ENCODE results near the gene TFR2.
A peak's percentile ranks its signal among the peaks of the same experiment; 100 is the strongest.

The TFR2 gene

DNA sequence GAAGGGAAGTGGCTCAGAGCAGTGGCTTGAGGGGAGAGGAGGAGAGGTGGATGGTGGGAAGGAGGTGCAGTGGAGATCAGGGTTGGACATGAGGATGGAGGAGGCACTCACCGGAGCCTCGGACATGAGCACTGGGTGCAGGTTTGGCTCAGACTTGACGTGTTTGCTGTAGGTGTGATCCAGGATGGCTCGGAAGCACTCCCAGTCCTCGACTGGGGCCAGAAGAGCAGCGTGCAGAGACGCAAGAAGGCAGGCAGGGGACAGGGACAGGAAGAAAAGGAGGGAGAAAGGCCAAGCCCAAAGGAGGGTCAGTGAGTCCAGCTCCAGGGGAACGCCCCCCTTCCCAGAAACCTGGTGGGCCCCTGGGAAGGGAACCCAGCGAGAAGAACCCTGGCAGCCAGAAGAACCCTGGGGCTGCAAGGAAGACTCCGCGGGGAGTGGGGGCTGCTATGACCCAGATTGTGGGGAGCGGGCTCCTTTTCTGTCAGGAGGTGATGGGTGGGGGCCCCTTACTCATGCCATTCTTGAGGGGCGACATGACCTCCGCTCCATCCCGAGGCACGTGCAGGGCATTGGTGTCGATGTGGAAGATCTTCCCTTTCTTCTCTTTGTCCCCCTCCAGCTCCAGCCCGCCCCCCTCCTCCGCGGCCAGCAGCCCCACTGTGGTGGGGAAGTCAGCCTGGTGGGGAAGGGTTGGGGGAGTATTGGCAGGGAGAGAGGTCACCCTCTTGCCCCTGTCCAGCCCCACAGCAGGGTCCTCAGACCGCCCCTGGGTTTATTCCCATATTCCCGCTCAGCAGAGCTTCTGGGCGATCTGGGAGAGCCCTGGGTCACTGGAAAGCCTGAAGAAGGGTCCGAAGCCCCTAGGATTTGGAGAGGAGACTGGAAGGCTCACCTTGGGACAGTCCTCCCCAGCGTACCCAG is 13.8 kb upstream of the TFR2 start:
- no peak for DNase-seq

DNA sequence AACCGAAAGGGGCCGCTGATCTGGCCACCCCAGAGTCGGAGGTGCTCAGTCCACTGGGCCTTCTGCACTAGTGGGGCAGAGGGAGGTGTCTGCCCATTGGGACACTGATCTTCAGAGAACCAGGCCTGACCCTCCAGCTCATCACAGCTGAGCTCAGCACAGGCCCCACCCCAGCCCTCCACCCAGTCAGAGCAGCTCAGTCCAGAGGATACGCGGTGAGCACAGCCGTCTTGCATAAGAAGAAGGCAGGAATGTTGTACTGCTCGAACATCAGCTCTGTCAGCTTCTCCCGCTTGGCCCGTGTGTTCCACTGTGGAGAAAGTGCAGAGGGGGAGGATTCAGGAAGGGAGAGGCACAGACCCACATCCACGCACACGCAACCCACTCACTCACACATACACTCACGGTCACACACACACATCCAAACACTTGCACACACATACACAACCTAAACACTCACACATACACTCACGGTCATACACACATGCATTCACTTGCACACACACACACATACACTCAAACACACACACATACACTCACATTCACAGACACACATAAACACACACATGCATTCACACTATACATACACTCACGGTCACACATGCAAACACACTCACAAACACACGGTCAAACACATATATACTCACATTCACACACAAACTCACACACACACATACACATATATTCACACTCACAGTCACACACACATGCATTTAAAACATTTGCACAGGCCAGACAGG is 8.6 kb upstream of the TFR2 start:
- DNase-seq: no peak

DNA sequence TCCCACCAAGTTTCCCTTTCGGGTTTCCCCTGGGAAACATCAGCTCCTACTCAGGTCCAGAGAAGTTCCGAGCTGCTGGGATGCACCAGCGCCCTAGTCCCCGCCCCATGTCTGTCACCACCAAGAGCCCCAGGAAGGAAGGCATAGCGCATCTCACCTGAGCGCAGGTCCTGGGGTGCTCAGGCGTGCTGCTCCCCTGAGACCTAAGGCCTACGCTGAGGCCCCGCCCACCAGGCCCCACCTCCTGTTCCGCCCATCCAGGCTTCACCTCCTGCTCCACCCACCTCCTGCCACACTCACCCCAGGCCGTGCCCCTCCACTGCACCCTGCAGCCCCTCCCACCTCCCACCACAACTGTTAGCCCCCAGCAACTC is 1.2 kb upstream of the TFR2 start:
- no peak for DNase-seq

DNA sequence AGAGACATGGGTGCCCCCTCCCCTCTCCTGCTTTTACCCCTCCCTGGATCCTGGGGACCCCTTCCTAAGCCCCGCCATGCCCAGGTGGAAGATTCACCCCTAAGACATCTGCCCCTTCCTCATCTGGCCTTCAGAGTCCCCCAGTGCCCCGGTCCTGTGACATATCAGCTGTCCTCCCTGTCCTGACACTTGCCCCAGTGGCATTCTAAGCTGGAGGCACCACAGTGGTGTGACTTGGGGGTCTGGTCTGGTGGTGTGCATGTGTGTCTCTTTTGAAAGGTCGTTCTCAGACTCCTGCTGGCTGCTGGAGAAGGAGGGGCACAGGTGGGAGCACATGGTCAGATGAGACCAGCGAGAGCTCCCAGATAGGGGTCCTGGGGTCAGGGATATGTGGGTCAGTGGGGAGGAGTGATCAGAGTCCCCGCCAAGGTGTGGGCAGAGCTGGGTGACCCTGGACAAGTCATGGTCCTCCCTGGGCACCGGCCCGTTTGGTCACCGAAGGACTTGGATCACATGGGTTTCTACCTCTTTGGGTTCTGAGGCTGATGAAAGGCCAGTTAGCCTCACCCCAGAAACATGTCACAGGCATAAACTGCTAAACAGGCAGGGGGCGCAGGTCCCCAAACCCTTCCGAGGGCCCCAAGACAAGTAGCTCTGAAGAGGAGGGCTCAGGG is 645 bp upstream of the TFR2 start:
- DNase-seq: no peak

DNA sequence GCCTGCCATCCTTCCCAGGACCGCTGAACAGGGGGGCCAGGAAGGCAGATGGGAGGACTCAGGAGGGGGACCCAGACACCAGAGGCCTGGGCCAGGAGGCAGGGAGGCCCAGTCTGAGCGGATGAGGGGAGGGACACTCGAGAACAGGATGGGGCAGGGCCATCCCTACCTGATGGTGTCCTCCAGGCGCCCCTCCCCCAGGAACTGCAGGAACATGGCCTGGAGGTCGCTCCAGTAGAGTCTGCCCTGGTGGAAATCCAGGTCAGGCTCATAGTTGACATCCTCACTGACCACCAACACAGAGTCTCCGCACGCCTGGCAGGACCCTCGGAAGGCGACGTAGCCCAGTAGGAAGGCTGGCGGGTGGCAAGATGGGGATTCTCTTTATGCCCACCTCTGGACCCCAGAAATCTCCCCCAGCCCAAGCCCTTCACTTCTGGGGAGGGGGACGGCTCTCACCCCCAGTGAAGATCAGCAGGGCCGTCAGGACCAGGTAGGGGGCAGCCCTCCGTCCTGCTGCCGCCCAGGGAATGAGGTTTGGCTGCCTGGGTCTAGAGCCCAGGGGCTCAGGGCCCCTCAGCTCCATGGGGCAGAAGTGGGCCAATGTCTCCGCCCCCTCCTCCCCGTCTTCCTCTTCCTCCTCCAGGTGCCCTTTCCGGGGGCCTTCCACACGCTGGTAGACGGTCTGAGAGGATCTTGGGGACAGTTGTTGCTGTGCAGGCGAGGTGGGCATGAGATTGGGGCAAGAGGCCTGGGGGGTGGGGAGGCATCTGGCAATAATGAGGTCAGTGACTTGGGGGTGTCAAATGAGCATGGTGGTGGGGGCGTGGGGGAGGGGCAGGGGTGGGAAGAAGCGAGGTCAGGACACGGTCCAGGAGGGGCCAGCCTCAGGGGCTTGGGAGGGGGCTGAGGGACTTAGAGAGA is 573 bp downstream of the TFR2 start:
- DNase-seq: no peak

DNA sequence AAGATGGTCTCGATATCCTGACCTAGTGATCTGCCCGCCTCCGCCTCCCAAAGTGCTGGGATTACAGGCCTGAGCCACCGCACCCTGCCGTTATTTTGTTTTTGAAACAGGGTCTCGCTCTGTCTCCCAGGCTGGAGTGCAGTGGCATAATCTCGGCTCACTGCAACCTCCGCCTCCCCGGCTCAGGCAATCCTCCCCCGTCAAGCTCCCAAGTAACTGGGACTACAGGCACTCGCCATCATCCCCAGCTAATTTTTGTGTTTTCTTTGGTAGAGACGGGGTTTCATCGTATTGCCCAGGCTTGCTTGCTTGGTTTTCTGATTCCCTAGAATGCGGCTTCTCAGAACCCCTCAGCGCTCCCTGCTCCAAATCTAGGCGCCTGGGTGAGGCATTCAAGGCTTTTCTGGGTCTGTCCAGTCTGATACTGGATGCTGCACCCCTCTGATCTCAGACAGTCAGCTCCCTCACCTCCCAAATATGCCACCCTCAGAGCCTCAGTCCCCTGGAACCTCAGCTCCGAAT is 1.3 kb downstream of the TFR2 start:
- no peak for DNase-seq

DNA sequence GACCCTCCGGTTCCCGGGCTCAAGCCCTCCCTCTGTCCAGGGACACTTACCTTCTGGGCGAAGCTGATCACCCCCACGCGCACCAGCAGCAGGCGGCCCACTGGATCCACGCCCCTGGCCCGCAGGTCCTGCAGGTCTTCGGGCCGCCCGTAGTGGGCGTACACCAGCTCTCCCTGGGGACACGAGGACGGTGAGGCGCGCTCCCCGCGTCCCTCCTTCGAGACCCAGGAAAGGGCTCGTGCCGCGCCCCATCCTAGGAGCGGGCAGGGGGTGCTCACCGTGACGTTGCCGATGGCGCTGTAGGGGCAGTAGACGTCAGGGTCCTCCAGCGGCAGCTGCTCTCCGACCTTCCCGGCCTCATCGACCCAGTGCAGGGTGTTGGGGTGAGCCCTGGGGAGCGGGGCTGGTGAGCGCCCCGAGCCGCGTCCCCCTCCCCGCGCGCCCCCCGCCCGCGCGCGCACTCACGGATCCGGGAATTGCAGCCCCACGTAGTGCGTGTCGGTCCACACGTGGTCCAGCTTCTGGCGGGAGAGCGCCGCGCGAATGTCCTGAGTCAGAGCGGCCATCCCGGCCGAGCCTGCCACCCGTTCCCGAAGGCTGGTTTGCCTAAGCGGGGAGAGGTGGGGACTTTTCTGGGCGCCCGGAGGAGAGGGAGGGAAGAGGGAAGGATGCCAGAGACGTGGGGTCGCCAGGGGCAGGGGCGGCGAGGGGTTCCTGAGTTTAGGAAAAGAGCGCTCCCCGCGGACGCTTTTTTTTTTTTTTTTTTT is 8.2 kb downstream of the TFR2 start:
- DNase-seq: peak; percentile 16 to 44

DNA sequence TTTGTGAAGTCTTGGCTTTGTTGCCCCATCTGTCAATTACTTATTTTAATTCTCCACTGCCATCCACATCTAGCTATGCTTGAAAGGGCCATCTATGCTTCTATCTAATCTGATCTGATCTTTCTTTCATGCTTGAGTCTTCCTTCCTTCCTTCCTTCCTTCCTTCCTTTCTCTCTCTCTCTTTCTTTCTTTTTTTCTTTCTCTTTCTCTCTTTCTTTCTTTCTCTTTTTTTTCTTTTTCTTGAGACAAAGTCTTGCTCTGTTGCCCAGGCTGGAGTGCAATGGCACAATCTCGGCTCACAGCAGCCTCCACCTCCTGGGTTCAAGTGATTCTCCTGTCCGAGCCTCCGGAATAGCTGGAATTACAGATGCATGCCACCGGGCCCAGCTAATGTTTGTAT is 11.3 kb downstream of the TFR2 start:
- no peak for DNase-seq

DNA sequence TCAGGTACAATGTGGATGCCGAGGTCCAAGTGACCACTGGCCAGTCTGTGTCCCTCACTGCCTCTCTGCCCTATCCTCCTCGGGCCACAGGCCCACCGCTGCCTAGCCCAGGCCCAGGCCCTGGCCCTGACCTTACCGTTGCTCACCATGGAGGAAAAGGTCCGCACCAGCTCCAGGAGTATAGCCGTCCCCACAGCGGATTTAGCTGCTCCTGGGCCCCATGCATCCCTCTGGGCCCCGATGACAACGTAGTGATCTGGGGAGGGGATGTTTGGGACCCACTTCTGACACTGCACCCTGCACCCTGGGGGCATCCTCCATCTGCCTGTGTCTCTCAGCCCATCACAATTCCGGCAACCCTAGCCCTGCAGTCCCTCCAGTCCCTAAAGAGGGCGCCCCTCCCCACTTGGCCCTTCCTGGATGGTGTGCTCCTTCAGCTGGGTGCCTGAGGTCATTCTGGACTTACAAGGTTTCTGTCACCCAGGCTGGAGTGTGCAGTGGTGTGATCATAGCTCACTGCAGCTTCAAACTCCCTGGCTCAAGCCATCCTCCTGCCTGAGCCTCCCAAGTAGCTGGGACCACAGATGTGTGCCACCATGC is 12.1 kb downstream of the TFR2 start:
- DNase-seq: peak; percentile 42 to 51

DNA sequence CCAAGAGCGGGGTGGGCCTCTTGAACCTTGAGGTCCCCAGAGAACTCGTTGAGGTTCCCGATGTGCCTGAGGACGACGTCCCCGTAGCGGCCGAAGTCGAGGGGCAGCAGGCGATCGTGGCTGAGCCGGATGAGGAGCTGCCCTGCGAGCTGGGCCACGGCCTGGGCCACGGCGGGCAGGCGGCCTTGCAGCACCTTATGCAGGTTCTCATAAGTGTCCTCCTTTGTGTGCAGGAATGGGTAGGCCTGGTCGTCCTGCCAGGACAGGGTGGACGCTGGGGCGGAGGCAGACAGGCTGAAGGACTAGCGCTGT is 14.2 kb downstream of the TFR2 start:
- no peak for DNase-seq

DNA sequence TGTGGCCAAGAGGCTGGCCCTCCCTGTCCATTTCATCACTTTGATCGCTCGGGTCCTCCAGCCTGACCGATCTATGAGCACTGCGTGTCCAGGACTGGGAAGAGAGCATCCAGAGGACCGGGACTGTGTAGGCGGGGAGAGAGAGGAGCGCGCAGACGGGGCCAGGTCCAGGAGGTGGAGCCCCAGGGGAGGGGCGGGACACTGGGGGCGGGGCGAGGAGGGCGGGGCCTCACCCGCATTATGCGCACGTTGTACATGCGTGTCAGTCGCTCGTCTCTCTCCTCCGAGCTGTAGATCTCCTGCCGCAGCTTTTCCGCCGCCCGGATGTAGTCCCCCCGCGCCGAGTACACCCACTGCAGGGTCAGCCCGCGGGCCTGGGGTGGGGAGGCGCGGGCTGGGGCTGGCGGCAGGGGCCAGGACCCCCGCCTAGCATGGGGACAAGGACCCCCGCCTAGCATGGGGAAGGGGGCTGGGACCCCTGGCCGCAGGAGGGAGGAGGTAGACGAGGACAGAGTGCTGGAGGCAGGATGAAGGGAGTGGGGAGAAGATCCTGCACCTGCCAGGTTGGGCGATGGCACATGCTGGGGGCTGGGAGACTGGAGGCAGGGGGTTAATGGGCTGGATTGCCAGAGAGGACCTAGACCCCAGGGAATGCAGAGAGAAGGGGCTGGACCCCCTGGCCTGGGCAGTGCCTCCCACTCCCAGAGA is 14.7 kb downstream of the TFR2 start:
- peak; percentile 67 to 74 for DNase-seq

DNA sequence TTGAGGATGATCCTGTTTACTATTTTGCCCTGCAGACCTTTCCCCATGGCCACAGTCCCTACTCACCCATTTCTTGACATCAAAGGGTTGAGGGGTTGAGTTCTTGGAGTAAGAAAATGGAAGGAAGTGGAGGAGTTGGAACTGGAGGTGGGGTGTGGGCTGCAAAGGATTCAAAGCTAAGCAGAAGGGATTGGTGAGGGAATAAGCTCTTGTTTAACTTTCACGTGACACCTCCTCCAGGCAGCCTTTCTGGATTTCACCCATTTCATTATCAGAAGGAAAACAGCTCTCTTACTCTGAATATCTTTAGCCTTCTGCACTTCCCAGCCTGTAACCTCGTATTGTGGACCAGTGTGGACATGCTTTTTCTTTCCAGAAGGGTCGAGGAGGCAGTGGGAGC is 15.3 kb downstream of the TFR2 start:
- DNase-seq: no peak

DNA sequence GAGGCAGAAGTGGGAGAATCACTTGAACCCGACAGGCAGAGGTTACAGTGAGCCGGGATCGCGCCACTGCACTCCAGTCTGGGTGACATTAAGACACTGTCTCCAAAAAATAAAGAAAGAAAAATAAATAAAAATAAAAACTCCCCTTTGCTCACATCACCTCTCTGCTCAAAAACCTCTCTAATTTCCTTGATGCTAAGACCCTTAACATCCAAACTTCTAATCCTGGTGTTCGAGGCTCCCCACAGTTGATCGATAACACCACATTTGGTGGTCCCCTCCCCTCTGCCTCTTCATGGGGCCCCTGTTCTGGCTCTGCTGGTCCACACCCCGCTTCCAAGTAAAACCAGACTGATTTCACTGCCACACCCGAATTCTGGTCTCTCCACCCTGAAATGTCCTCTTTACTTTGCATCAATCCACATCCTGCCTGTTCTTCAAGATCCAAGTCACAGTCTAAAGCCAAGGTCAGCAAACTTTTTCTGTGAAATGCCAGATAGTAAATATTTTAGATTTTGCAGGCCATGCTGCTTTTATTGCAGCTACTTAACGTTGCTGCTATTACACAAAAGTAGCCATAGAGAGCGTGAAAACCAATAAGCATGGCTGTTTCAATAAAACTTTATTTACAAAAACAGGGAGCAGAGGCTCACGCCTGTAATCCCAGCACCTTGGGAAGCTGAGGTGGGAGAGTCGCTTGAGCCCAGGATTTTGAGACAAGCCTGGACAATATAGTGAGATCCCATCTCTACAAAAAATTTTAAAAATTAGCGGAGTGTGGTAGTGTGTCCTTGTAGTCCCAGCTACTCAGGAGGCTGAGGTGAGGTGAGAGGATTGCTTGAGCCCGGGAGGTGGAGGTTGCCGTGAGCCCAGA is 17.2 kb downstream of the TFR2 start:
- peak in 1 of 2 donors; percentile 15 for DNase-seq

DNA sequence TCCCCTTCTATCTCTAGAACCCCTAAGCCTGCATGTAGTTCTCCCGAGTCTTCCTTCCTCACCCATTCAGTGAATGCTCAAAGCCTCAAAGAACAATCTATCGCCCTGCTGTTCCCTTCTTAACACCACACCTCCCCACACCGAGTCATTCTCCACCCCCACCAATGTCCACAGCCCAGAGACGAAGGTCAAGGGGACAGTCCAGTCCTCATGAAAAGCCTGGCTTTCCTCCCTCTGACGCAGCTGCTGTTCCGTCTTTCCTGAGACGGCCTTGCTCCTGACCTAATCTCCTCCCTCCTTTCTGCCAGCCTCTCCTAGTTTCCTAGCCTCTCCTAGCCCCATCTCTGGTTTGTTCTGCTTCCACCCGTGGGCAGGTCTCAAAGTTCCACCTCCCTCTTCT is 19.8 kb downstream of the TFR2 start:
- DNase-seq: no peak

DNA sequence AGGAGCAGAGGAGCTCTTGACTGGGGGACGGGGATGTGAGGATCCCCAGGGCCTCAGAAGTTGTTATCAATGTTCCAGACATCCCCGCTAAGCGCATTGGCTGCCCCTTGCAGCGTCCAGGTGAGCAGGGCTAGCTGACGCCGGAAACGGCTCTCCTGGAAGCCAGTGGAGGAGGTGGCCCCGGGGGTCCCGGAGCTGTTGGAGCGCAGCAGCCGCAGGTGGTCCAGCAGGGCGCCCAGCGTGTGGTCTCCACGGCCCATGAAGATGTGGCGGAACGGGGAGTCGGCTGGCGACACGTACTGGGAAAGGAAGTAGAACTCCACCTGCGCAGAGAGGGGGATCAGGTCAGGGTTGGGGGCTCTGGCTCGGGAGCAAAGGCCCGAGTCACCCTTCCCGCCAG is 20.5 kb downstream of the TFR2 start:
- no peak for DNase-seq

DNA sequence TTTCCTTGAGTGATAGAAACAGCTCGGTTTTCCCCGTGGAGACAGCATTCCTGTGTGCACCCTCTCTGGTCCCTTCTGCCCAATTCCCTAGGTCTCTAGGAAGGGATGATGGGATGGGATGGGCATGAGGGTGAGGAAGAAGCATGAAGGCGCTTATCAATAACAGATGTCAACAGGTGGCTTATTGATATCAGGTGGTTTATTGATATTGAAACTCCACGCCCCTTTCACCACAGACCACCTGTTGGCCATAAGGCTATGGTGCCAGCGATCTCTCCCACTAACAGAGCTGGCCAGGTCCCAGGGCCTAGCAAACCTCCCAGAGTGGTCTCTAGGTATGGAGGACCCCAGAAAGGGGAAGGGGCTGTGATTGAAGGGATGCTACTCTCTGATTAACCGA is 21.1 kb downstream of the TFR2 start:
- no peak for DNase-seq

DNA sequence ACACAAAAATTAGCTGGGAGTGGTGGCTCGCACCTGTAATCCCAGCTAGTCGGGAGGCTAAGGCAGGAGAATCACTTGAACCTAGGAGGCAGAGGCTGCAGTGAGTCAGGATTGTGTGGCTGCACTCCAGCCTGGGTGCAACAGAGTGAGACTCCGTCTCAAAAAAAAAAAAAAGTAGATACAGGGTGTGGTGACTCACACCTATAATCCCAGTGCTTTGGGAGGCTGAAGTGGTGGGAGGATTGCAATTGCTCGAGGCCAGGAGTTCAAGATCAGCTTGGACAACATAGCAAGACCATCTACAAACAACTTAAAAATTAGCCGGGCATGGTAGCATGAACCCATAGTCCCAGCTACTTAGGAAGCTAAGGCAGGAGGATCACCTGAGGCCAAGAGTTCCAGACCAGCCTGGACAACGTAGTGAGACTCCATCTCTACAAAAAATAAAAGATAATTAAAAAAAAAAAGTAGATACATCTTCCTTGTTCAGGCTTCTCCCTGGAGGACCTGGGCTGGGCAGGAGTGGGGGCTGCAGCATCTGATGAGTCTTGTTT is 27.0 kb downstream of the TFR2 start:
- no peak for DNase-seq

DNA sequence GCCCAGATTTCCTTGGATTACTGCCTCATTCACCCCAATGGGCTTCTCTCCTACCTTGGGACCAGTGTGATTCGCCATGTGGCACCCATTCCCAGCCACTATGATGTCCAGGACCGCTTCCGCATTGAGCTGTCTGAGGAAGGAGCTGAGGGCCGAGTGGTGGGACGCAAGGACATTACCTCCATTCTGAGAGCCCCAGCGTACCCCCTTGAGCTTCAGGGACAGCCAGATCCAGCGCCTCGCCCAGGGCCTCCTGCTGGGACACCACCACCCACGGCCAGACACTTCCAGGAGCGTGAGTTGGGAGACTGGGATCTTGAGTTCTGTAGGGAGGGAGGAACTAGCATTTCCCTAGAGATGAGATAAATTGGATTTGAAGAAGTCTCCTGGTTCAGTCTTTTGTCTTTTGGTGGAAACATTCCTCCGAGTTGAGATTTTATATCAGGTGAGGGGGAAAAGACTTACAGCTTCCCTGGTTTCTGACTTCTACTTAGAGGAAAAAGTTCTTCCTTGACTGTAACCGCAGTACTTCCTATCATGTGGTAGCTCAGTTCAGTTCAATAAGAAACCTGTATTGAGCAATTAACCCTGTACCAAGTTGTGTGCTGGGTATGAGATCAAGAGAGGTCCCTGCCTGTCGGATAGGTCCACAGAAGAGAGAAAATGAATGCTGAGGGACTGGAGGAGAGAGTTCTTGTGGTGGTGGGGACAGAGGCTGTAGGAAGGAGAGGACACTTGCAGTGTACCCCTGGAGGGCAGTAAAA is 27.8 kb downstream of the TFR2 start:
- DNase-seq: peak; percentile 5 to 58
